ENCODE results near the gene LMNTD1.

GRCh38 chr12:25503666-25504065, 49.4 kb downstream of the LMNTD1 start:
- TF ChIP-seq CTCF (IDR thresholded peaks at IDR 0.05), result no peak
- no peak for TF ChIP-seq POLR2A (IDR thresholded peaks at IDR 0.05)
